GM19397 (cell line): ENCODE results near the gene RASSF9.
A peak's percentile ranks its signal among the peaks of the same experiment; 100 is the strongest.

Experiments used
- ATAC-seq: cut with Tn5 transposase; IDR thresholded peaks from one replicate; pipeline ENCODE4 v1.9.1; 2021; ENCODE audit warnings: mild to moderate bottlenecking, moderate library complexity; ENCODE audit not compliant: unreplicated experiment

Gene RASSF9

DNA sequence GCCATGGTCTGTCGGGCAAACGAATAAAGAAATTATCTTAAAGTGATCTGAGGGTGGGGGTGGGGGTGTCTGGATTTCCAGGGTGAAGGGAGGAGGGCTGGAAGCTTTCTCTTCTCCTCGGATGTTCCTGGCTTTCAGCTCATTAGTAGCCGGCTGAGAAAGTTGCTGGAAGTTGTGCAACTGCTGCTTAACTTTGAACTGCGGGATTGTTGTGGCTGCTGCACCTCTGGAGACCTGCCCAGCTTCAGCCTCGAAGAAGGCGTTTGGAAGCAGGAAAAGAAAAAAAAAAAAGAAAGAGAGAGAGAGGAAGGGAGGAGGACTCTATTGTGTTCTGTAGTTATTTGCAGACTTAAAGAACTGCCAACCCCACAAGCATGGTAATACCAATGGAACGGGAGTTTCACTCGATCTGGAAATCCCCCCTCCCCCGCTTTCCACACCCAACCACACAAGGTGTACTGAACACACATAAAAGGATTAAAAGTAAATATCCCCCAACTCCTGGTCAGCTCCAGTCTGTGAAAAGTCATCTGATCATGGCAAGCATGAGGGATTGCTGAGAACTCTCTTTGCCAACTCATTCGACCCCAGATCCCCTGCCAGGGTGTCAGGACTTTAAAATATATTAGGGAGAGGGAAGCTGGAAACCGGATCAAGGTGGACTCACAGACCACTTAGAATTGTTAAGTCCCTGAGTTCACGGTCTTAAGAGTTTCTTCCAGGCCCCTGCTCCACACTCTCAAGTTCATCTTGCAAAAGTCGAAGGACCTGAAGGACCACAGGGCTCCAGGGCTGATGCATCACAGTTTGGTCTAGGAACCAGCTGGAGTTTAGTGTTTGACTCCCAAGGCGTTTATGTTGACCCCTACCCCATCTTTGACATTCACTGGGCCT, at the start of gene RASSF9:
RASSF9 (minus strand) TSS at position 213 of the 894 bp plus-strand sequence; CDS start at position 5, 208 bp downstream.
- ATAC-seq: no peak

DNA sequence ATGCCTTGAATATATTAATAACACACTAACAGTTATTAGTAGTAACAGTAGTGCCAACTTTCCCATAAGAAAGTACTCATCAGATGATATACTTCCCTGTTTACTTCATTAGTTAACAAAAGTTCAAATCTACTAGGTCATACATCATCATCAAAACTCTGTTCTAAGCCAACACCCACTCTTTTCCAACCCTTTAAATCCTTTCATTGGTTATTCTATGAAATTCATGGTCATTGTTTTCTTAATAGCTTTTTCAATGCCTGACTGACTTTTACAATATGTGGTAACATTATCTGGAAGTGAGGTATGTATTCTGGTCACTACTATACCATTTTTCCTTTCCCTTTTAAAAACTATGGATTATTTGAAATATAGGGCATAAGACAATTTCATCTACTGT, 47.6 kb upstream of the RASSF9 start:
- ATAC-seq: no peak

DNA sequence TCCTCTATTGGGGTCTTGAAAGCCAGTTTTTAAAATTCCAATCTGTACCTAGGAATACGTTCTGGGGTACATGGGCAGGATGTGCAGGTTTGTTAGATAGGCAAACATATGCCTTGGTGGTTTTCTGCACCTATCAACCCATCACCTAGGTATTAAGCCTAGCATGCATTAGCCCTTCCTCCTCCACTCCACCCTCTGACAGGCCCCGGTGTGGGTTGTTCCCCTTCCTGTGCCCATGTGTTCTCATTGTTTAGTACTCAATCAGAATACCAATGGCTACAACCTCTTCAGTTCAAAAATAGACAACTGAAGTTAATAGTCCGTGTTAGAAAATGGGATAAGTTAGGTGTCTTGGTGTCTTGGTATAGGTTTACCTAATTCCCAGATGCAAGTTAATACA, 41.2 kb upstream of the RASSF9 start:
- ATAC-seq: no peak

DNA sequence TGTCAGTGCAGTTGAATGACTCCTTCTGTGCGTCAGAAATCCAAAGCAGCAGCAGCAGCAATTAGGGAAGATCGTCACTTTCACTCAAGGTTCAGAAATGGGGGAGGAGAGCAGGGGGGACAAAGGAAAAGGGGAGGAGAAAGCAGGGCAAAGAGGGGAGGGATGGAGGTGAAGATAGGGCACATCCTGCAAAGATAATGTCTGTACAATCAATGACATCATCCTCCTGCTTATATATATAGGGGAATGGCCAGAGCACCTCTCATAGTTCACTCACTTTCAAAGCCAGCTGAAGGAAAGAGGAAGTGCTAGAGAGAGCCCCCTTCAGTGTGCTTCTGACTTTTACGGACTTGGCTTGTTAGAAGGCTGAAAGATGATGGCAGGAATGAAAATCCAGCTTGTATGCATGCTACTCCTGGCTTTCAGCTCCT, 37.8 kb upstream of the RASSF9 start, which contains the start of gene NTS:
NTS (plus strand) TSS at position 265 of the 431 bp plus-strand sequence; CDS start at position 374, 109 bp downstream.
- peak; percentile 92 for ATAC-seq

DNA sequence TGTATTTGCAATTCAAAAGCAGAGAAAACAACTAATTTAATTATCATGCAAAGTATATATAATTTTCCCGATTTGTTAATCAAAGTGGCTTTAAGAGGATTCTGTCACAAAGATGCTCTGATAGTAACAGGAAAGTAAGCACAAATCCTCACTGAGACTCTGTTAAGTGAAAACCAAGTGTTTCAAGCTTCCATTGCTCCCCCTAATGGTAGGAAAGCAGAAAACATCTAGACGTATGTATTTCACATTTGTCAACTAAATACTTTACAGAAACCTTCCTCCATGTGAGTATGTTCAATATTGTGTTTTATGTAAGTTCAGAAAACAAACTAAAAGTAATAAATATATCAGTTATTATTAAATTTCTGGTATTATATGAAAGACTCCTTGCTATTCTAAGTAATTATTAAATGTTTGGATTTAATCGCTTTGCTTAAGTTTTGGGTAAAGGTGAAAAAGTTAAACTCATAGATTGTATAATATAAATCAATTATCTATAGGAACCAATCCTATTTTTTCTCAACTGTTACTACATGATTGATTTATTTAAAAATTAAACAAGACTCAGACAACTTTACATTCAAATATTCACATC, 36.4 kb upstream of the RASSF9 start:
- ATAC-seq: no peak

DNA sequence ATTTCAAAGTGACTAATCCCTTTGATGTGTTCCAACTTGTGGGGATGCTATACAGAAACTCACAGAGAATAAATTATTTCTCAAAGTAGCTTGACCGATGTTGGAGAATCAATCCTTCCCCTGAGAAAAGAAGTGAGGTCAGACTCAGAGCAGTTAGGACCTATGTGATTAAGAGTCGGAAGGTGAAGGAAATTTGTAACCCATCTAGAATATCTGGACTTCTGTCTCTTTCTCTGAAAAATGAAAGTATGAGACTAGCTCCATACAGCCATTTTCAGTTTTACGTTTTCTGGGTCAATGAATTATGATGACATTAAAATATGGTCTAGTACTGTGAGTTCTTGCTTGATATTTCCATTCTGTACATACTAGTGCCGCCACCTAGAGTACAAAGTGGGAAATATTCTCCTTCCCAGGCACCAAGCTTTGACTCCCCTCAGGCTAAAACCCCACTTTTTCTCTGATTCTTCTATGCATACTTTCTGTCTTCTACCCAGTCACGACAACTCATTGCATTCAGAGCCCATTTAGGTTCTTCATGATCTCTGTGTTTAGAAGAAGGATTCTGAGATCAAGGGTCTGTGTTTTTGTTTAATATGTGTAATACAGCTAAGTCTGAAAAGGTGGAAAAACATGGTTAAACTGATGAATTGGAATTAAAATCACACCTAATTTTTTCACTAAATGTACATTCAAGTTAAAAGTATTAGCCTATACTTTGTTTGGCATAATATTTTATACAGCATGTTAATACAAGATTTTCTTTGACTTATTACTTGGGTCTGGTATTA, 31.0 kb upstream of the RASSF9 start:
- ATAC-seq: peak; percentile 93

DNA sequence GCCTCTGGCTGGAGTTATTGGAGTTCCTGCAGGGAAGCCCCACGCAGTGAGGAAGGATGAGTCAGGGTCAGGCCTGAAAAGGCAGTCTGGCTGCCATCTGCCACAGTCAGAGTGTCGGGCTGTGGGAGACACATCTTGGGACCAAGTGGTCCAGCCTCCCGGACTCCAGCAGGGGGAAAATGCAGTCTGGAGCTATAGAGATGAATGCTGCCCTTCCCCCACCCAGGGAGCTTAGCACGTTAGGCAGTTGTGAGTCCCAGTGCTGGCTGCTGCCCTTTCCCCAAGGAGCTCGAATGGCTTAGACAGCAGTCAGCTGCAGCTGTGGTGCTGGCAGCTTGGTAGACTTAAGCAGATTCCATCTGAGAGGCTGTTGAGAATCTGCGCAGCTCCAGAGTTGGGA, 29.7 kb upstream of the RASSF9 start:
- ATAC-seq: no peak

DNA sequence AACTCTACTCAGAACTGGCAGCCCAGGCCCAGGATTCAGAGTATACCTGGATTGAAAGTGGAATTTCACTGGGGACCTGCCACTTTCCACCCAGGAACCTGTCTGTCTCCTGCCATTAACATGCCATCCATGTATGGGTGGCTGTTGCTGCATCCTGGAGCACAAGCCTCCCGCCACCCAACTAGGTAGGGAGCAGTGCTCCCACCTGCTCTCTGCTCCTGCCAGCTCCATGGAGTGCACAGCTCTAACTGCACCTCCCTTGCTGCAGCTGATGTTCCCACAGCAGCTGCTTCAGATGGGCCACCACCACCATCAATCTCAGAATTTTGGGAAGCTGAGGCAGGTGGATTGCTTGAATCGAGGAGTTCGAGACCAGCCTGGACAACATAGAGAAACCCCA, 20.8 kb upstream of the RASSF9 start:
- ATAC-seq: no peak

DNA sequence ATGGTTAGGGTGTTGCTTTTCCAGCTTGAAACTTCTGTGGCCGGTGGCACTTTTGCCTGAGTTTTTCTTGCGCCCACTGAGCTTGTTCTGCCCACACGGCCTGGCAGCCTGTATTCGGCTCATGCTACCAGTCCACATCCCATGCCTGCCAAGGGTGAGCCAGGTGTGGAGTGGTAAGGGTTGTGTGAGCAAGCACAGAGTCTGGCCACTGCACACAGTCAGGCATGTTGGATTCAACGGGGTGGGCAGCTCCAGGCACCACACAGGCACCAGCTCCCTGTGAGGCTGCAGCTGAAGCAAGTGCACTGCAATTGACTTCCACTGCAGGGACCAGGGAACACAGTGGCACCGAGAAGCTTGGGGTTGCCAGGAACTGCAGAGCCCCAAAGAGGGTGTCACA, 19.1 kb upstream of the RASSF9 start:
- ATAC-seq: no peak

DNA sequence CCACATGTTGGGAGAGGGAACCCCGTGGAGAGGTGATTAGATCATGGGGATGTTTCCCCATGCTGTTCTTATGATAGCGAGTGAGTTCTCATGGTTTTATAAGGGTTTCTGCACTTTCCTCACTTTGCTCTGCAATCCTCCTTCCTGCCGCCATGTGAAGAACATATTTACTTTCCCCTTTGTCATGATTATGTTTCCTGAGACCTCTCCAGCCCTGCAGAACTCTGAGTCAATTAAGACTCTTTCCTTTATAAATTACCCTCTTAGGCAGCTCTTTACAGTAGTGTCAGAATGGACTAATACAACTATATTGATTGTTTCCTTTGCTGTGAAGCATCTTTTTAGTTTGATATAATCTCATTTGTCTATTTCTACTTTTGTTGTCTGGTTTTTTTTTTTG, 13.1 kb upstream of the RASSF9 start:
- no peak for ATAC-seq

DNA sequence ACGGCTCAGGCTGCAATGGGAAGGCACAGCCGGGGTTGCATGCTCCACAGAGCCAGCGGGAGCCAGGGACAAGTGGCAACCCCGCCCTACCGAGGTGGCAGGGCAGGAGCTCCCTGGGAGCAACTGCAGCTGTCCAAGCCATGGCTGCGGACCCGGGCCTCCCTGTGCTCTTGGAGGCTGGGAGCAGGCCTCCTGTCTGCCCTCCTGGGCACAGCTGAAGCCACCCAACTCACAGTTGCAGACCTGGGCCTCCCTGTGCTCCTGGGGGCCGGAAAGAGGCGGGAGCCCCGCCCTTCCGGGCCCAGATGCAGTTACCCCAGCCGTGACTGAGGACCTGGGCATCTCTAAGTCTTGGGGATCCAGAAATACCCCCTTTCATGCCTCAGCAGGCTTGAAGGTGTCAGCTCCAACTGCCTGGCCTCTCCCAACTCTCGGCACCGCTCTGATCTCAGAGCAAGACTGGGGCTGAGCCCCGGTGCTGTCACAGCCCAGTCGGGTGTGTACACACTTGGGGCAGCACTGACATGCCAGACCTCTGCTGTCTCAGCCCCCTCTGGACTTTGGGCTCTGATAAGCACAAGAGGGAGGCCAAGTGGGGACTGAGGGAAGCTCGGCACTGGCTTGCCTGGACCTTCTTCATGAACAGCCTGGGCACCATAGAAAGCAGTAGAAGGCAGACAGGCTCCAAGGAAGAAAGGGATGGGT, 7.5 kb upstream of the RASSF9 start:
- ATAC-seq: no peak

DNA sequence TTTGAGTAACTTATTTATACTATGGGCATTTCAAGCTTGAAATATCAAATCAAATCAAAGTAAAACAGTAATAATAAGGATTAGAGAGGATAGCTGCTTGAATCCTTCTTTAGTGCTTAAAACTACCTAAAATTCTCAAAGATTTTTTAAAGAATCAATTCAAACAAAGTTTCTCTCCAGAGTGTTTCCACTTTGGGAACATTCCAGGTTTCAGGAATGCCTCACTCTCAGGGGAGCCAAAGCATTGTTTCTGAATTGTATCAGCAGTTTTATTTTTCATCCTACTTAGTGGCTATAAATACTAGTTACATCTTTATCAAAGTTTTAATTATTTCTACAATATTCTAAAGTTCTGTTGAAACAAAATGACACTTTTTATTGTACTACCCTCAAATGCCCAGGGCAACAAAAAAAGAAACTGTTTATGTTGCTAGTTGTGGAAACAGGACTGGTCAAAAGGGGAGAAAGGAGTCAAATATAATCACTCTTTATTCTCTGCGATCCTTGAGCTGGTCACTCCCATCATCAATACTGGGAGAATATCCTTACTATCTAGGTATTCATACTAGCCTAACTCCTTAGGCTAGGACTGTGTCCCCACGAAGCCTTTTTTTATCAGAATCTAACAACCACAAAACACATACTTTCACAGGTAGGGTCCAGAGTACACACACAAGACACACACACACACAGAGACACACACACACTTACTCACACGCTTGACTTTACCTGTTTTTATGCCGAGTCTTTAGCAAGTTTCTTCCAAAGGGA, 598 bp downstream of the RASSF9 start:
- no peak for ATAC-seq

DNA sequence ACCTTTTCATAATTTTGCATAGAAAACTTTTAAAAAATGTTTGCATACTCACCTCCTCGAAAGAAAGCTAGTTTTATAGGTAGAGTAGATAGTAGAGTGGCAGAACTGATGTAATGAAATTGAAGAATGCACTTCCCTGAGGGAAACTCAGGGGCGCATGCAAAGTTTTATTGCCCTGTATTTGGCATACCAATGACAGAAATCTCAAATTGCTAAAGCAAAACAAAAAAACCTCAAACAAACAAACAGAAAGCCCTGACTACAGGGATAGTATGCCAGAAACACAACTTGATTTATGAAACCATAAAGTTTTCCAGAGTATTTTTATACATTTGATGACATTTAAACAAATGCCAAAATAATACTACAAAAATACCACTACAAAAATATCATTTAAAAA, 1.8 kb downstream of the RASSF9 start:
- no peak for ATAC-seq

DNA sequence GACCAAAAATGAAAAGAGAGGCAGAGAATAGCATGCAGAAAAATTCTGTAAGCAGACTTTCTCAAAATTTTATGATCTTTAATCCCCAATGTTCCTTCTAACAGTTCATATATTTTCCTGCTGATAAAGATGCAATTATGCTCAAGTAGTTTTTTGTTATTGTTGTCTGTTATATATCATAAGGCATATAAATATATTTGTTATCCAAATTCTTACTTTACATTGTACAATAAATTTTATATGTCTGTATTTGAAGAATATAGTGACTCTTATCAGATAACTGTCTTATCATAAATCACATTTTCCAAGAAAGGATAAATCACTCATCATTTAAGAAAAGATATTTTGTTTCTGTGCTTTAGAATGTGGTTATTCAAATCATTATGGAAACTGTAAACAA, 2.6 kb downstream of the RASSF9 start:
- no peak for ATAC-seq

DNA sequence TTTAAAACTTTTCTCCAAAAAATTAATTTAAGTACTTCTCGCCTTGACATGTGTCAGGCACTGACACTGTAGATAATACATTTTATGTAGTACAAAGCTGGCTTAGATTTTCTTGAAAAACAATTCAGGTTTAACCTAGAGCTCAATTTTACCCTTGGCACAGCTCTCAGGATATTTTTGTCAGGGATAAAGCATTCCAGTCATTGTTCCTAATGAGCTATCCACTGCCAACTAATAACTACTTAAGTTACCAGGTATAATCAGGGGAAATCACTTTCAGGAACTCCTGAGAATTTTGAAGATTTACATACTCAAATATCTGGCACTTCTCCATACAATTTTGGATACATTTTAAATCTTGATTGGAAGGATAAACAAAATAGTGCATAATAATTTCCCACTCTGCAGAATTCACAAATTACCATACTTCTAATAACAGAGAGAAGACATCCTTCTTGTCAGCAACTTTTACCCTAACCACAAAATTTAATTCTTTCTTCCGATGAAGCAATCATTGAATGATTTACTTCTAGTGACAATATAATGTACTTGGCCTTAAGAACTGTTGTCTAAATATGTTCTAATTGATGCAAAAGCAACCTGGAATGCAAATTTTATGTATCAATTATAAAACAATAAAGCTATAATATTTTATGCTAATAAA, 4.8 kb downstream of the RASSF9 start:
- no peak for ATAC-seq

DNA sequence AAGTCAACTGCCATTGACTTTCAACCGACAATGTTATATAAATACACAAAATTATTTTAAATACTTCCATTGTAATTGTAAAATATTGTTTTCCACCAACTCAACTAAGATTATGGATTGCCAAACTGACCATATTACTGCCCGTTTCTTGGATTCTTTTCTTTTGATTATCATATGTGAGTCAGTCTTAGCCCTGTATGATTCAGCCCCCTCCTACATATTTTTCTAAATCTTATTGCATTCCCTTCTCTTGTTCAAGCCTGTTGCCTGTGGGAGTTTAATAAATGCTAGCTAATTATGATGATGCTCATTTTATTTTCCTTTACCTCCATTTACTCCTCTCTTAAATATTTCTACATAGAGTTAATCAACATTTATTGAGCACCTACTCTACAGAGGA, 6.8 kb downstream of the RASSF9 start:
- ATAC-seq: no peak

DNA sequence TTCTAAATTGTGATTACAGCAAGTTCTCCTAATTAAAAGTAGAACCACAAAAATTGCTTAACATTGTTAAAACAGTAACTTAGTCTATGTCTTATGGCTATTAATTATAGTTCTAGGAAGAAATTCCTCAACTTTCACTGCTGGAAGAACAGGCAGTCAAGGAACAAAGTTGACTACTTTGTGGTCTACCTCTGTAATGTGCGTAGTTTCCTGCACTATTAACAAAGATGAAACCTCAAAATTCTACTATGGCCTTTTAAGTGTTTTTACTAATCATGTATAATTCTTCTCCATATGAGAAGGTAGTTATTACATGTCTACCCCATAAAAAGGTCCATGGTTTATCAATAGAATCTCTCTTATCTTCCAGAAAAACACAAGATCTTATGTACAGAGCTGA, 7.6 kb downstream of the RASSF9 start:
- no peak for ATAC-seq

DNA sequence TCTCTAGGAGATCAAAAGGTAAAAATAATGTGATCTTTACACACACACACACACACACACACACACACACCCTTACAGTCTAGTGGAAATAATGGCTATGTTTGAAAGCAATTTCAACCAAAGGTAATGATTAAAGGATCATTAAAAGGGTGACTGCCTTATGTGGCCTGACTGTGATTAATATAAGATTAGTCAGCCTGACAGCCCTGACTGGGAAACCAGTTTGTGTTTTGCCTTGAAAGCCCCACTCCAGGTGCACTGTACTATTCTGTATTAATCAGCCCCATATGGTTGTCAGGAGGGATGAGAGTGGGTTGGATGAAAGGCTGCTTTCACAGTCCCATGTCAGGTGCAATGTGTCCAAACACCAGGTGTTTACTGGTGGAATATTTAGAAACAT, 10.5 kb downstream of the RASSF9 start:
- no peak for ATAC-seq

DNA sequence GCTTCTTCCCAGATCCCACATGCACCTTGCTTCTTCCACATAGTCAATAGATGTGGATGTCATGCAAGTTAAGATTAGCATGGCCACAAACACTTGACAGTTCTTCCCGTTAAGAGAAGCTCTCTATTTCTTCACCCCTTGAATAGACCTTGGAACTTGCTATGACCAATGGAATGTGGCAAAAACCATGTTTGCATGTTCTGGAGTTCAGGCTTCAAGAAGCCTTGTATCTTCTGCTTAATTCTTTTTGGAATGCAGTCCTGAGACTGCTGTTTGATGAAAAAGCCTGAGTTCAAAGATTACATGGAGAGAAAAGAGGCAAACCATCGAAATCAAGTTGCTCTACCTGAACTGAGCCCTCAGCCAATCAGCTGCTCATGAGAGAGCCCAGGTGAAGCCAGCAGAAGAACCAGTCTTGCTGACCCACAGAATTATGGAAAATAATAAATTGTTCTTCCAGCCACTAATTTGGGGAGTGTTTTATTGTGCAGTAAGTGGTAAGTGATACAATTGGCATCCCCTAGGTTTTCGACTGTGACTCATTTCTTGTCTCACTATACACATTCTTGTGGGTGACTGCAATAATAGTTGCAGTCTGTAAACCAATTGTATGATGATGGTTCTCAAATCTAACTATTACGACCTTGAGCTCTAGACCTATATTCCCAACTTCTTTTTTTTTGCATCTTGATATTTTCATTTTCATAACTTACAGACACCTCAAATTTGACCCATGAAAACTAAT, 12.6 kb downstream of the RASSF9 start:
- no peak for ATAC-seq
